GM18858 (cell line): ENCODE results near the gene FBXW10.
"Not testable (repeated sequence)": the region's sequence is repeated elsewhere in the genome, so short reads cannot be mapped to it uniquely, and the experiment has no call there.

ENCODE experiments used
- ATAC-seq: cut with Tn5 transposase; IDR thresholded peaks from one replicate; pipeline ENCODE4 v1.9.1; 2021; ENCODE audit not compliant: unreplicated experiment

Gene FBXW10

DNA sequence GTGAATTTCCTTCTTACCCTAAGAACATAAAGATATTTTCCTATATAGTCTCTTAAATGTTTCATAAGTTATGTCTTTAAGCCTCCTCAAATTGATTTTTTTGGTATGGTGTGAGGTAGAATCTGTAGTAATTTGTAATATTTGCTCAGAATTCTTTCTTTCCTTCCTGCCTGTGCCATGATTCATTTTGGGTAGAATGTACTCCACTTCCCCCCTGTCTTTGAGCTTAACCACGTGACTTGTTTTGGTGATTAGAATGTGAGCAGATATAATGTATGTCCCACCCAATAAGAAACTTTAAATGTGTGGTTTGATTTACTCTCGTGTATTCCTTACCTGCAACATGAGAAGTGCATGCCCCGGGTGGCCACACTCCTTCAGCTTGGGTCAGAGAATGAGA lies 77.6 kb downstream of the FBXW10 start:
- ATAC-seq = not testable (repeated sequence)

DNA sequence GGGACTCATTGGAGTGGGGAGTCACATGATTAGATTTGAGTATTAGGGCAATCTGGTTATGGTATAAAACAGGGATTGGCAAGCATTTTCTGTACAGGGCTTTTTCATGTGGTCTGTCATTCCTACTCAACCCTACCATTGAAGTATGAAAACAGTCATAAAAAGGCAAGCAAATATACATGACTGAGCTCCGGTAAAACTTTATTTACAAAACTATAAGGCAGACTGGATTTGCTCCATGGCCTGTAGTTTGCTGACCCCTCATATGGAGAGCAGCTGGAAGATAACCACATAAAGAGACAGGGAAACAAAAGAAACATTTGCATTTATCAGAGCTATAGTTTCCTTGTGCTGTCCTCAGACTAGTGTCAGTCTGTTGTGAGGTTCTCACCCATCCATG lies 83.8 kb downstream of the FBXW10 start:
- ATAC-seq = not testable (repeated sequence)
